Adrenal gland (tissue), 5 donors: ENCODE data around the gene FNDC1.

Experiments
- CTCF ChIP-seq, 6 experiments: fragments of 450-650 bp in 4 of 6; fragments of 200-600 bp in 2 of 6; sonication (generic) in 1 of 6; IDR thresholded peaks; 1 replicate in 5 of 6; 2 replicates in 1 of 6; pipeline versions ENCODE4 v1.5.1 to v1.8.0; 2016 to 2021; ENCODE audit warnings: antibody characterized with exemption in 6 of 6, mild to moderate bottlenecking in 2 of 6, moderate library complexity in 1 of 6
- POLR2A ChIP-seq, 2 donors: fragments of 450-650 bp; IDR thresholded peaks; one replicate each; pipeline ENCODE4 v1.6.1; 2017; ENCODE audit warnings: antibody characterized with exemption in 2 of 2, mild to moderate bottlenecking in 2 of 2, moderate library complexity in 1 of 2
- donor health status: DM: no; HTN: no; CAD: no.

GRCh38 chr6:159125951-159126352 lies 43.2 kb upstream of the FNDC1 start:
- no peak for TF ChIP-seq CTCF (IDR thresholded peaks at IDR 0.05)
- TF ChIP-seq POLR2A (IDR thresholded peaks at IDR 0.05): no peak
